HEK293 (cell line): ENCODE results near the gene TAC4.

Experiments used
- CTCF ChIP-seq: fragments of 450-650 bp; formaldehyde crosslinking; IDR thresholded peaks from 2 replicates; pipeline ENCODE4 v1.5.1; 2016; ENCODE audit warnings: missing biosample characterization, missing genetic modification characterization
- TF ChIP-seq, protein P1 (sequence below): fragments of 450-650 bp; formaldehyde crosslinking; IDR thresholded peaks from 2 replicates; pipeline ENCODE4 v1.5.1; 2016; ENCODE audit warnings: missing biosample characterization, missing genetic modification characterization

- TF ChIP-seq, protein P1, sequence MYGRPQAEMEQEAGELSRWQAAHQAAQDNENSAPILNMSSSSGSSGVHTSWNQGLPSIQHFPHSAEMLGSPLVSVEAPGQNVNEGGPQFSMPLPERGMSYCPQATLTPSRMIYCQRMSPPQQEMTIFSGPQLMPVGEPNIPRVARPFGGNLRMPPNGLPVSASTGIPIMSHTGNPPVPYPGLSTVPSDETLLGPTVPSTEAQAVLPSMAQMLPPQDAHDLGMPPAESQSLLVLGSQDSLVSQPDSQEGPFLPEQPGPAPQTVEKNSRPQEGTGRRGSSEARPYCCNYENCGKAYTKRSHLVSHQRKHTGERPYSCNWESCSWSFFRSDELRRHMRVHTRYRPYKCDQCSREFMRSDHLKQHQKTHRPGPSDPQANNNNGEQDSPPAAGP (tag by site-specific recombination), result no peak
- no peak for TF ChIP-seq CTCF (tag by site-specific recombination)
Measured at GRCh38 chr17:49886036-49886435, 38.2 kb upstream of the TAC4 start.
